SK-N-SH (cell line): ENCODE measurements around the gene MID1IP1. TPM values are rescaled to one million over a fixed set of nuclear protein-coding genes. Genes with fewer than 3 reads are reported as not detected.

Experiments
- CTCF ChIA-PET: fragments of 300-600, 350-600 bp; formaldehyde crosslinking; extraction: SDS; loops from one replicate; lab custom pipeline; 2021; lab: Yijun Ruan, JAX
- POLR2A ChIA-PET: fragments of 350-600 bp; sonication (Branson Sonifier 250); formaldehyde crosslinking; extraction: SDS; loops from one replicate; lab custom pipeline; 2020; ENCODE audit warnings: antibody characterized with exemption, inconsistent platforms; lab: Yijun Ruan, JAX
- DNase-seq: peaks from one replicate; pipeline ENCODE4 v3.0.0; 2012
- H2AFZ ChIP-seq: fragments of 200-600 bp; sonication (generic); 2 replicates; pipeline ENCODE4 v1.8.1; 2016; ENCODE audit warnings: antibody characterized with exemption, mild to moderate bottlenecking, low read depth
- H3F3A ChIP-seq: fragments of 200-600 bp; sonication (generic); replicated peaks from 2 replicates; pipeline ENCODE3; 2016; ENCODE audit warnings: antibody characterized with exemption, mild to moderate bottlenecking; ENCODE audit not compliant: insufficient read depth
- H3K27ac ChIP-seq, 2 experiments: fragments of 200-500 bp in 1 of 2; fragments of 200-600 bp in 1 of 2; sonication (Bioruptor generic) in 1 of 2; sonication (generic), shearing (Covaris generic) in 1 of 2; 2 replicates each; pipeline versions ENCODE4 v1.5.1 to v1.6.1; 2014 to 2016; ENCODE audit warnings: low read depth in 2 of 2, inconsistent platforms in 1 of 2, low read length in 1 of 2, mild to moderate bottlenecking in 1 of 2, mixed read lengths in 1 of 2
- H3K27me3 ChIP-seq: fragments of 200-600 bp; sonication (generic), shearing (Covaris generic); 2 replicates; pipeline ENCODE4 v1.6.1; 2016; ENCODE audit warnings: mixed run types; ENCODE audit not compliant: insufficient read depth
- H3K36me3 ChIP-seq, 2 experiments: fragments of 200-500 bp in 1 of 2; fragments of 200-600 bp in 1 of 2; sonication (Bioruptor generic) in 1 of 2; sonication (generic) in 1 of 2; replicated peaks in 1 of 2; 2 replicates each; pipeline versions ENCODE3 to v1.5.1; 2014 to 2016; ENCODE audit warnings: low read length in 1 of 2, mild to moderate bottlenecking in 1 of 2; ENCODE audit not compliant: insufficient read depth in 2 of 2, control insufficient read depth in 1 of 2
- H3K4me1 ChIP-seq, 2 experiments: fragments of 200-500 bp in 1 of 2; fragments of 200-600 bp in 1 of 2; sonication (Bioruptor generic) in 1 of 2; sonication (generic), shearing (Covaris generic) in 1 of 2; 2 replicates each; pipeline versions ENCODE4 v1.5.1 to v1.6.1; 2014 to 2016; ENCODE audit warnings: low read depth in 1 of 2, low read length in 1 of 2, mixed run types in 1 of 2; ENCODE audit not compliant: insufficient read depth in 2 of 2, control insufficient read depth in 1 of 2
- H3K4me2 ChIP-seq: fragments of 200-600 bp; sonication (generic), shearing (Covaris generic); 2 replicates; pipeline ENCODE4 v1.6.1; 2017; ENCODE audit warnings: mixed run types
- H3K4me3 ChIP-seq, 2 experiments: fragments of 200-500 bp in 1 of 2; fragments of 200-600 bp in 1 of 2; sonication (Bioruptor generic) in 1 of 2; sonication (generic), shearing (Covaris generic) in 1 of 2; 2 replicates each; pipeline versions ENCODE4 v1.5.1 to v1.8.1; 2014 to 2016; ENCODE audit warnings: low read depth in 2 of 2, inconsistent platforms in 1 of 2, low read length in 1 of 2, mild to moderate bottlenecking in 1 of 2, mixed read lengths in 1 of 2, moderate library complexity in 1 of 2
- H3K79me2 ChIP-seq: fragments of 200-600 bp; sonication (generic); 2 replicates; pipeline ENCODE4 v1.8.1; 2017; ENCODE audit warnings: mild to moderate bottlenecking; ENCODE audit not compliant: insufficient read depth
- H3K9ac ChIP-seq: fragments of 200-600 bp; sonication (generic); 2 replicates; pipeline ENCODE4 v1.6.1; 2017; ENCODE audit warnings: mixed run types
- H3K9me2 ChIP-seq: fragments of 200-600 bp; sonication (generic); 2 replicates; pipeline ENCODE4 v1.6.1; 2017; ENCODE audit warnings: mixed run types
- H3K9me3 ChIP-seq: fragments of 200-600 bp; sonication (generic); 2 replicates; pipeline ENCODE4 v1.6.1; 2017; ENCODE audit warnings: mixed run types, mild to moderate bottlenecking, moderate library complexity
- H4K20me1 ChIP-seq: fragments of 200-600 bp; sonication (generic); 2 replicates; pipeline ENCODE4 v1.6.1; 2017; ENCODE audit warnings: mild to moderate bottlenecking, mixed run types; ENCODE audit not compliant: insufficient read depth
- CHD2 ChIP-seq: fragments of 150-350 bp; IDR thresholded peaks from 2 replicates; pipeline ENCODE4 v1.6.1; 2018; ENCODE audit warnings: low read length; ENCODE audit not compliant: partially characterized antibody
- EZH2phosphoT487 ChIP-seq: fragments of 200-600 bp; sonication (generic); IDR thresholded peaks from 2 replicates; pipeline ENCODE4 v1.6.1; 2017; ENCODE audit warnings: low read depth, mixed run types, mild to moderate bottlenecking, antibody characterized with exemption, moderate library complexity, borderline replicate concordance
- FOXM1 ChIP-seq: IDR thresholded peaks from 2 replicates; pipeline ENCODE4 v1.4.0; 2012; ENCODE audit warnings: low read depth, mild to moderate bottlenecking
- GATA2 ChIP-seq: sonication (generic); formaldehyde crosslinking; IDR thresholded peaks from 2 replicates; pipeline ENCODE4 v1.5.0; 2020; ENCODE audit warnings: mild to moderate bottlenecking, missing genetic modification reagents
- RXRA ChIP-seq: IDR thresholded peaks from 2 replicates; pipeline ENCODE4 v1.4.0; 2012; ENCODE audit warnings: low read depth, mild to moderate bottlenecking, borderline replicate concordance
- WGBS: methylation state at CpG from one replicate; pipeline ENCODE4 v1.1.6; 2017; ENCODE audit warnings: low lambda C conversion rate; 5-methylcytosine and 5-hydroxymethylcytosine counted together
- polyA plus RNA-seq, 3 experiments: library from polyadenylated mRNA; depleted of rRNA; stranded (reverse); fragments of >200 nt; gene quantifications; 2 replicates each; pipeline ENCODE4 v1.2.3, GENCODE V29; 2012
- TF ChIP-seq, protein P1 (sequence below): fragments of 200-600 bp; sonication (generic); IDR thresholded peaks from 2 replicates; pipeline ENCODE4 v1.6.1; 2017; ENCODE audit warnings: antibody characterized with exemption, mild to moderate bottlenecking, moderate library complexity
- TF ChIP-seq, protein P2 (sequence below): IDR thresholded peaks from 2 replicates; pipeline ENCODE4 v1.4.0; 2012; ENCODE audit warnings: low read depth
- TF ChIP-seq, protein P3 (sequence below): fragments of 150-350 bp; IDR thresholded peaks from 2 replicates; pipeline ENCODE4 v1.6.1; 2017; ENCODE audit warnings: antibody characterized with exemption, low read length, low read depth, borderline replicate concordance

MID1IP1 gene
- polyA plus RNA-seq, 1 of the 3 experiments (the other 2 are of a cell fraction): 35.4 TPM

DNA sequence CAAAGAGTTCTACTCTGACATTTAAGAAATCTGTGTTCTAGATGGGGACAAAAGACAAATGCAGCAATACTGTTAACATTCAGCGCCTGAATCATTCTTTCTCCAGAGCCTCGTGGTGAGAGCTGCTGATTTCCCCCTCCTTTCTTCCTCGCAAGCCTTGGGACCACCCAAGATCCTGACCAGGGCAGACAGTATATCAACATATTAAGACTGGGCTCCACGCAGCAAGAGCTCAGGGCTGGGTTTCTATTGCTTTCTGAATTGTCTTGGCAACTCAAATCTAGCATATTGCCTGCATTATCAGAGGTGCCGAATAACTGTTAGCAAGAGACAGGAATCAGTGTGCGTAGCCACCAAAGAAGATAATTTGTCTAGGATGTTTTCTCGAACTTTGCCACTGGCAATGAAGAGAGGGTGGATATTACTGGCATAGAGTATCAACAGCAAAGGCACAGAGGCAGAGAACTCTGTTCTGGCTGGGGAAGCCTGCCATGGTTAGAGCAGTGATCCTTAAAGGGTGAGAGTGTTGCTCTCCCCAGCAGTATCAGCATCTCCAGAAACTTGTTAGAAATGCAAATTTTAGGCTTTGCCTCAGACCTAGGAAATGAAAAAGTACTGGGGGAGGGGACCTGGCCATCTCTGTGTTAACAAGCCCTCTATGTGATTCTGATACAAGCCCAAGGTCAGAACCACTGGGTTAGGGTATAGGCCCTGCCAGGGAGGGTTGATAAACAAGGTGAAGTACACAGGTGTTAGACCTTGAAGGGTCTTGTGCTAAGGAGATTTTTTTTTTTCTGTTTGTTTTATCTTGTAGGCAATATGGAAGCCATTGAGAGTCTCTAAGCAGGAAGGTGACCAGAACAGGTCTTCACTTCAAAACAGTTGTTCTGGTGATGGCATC is 46.2 kb upstream of the MID1IP1 start:
- TF ChIP-seq FOXM1 (no peak), GATA2 (CRISPR knock-in tag) (peak; percentile 0; the same call in 1 of the 2 replicates)
- TF ChIP-seq, all 33 proteins: peak for 1
- no peaks in the 10 kb centered on the region for H4K20me1 ChIP-seq
- H3F3A ChIP-seq: no peaks in the 10 kb centered on the region
- no peaks in the 10 kb centered on the region for H3K9me3 ChIP-seq
- H2AFZ ChIP-seq: no peak overlapping the region
- no peaks in the 10 kb centered on the region for H3K79me2 ChIP-seq
- 36% methylated on average over 7 of the region's 7 CpGs for WGBS
- ChIA-PET POLR2A (no interaction called here), CTCF (interaction anchor here (0.6 to 1.9 kb wide), 7 partner anchors 27 to 500 kb away, joined by 3 to 13 read pairs (median 4); no protein-coding TSS in a partner anchor)
- H3K9me2 ChIP-seq: no peaks in the 10 kb centered on the region
- DNase-seq: no peak
- peak overlapping the region in 1 of 2 experiments; percentile 39; a peak in 2 of 4 replicates for H3K27ac ChIP-seq
- H3K4me1 ChIP-seq: peaks cover 0 to 6% of the 10 kb centered on the region in 2 experiments; a peak in 2 of 4 replicates
- H3K4me3 ChIP-seq: no peak overlapping the region
- H3K9ac ChIP-seq: no peak overlapping the region
- no peaks in the 10 kb centered on the region for H3K36me3 ChIP-seq
- peaks cover 17% of the 10 kb centered on the region for H3K27me3 ChIP-seq
- H3K4me2 ChIP-seq: no peak overlapping the region

DNA sequence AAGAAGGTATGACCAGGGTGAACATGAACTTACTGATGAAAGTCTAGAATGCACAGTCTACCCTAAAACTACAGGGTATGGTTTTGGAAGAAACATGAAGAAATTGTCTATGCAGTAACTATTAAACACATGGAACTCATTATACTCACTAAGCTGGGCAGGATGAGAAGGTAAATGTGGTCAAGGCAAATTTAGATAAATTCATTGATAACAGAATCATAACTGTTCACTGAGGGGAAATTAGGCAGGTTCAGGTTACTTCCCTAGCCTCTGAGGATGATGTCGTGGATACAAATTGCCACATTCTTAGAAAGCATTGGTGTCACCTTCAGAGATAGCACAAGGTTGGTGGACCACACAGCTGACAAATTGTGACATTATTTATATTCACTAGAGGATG is 40.4 kb upstream of the MID1IP1 start:
- Histone ChIP-seq H3K36me3 (no peaks in the 10 kb centered on the region), H3K27ac (no peak overlapping the region), H3K9me2 (no peaks in the 10 kb centered on the region), H2AFZ (no peak overlapping the region), H3F3A (no peaks in the 10 kb centered on the region), H3K4me3 (no peak overlapping the region), H3K79me2 (no peaks in the 10 kb centered on the region), H3K9me3 (no peaks in the 10 kb centered on the region), H3K27me3 (peaks cover 10% of the 10 kb centered on the region), H4K20me1 (no peaks in the 10 kb centered on the region), H3K4me1 (no peaks in the 10 kb centered on the region; a peak in 2 of 4 replicates), H3K9ac (no peak overlapping the region), H3K4me2 (no peak overlapping the region)
- ChIA-PET POLR2A (no interaction called here), CTCF (interaction anchor here (0.9 to 1.3 kb wide), 2 partner anchors 42 to 308 kb away, joined by 3 read pairs; no protein-coding TSS in a partner anchor)
- TF ChIP-seq, protein P1, sequence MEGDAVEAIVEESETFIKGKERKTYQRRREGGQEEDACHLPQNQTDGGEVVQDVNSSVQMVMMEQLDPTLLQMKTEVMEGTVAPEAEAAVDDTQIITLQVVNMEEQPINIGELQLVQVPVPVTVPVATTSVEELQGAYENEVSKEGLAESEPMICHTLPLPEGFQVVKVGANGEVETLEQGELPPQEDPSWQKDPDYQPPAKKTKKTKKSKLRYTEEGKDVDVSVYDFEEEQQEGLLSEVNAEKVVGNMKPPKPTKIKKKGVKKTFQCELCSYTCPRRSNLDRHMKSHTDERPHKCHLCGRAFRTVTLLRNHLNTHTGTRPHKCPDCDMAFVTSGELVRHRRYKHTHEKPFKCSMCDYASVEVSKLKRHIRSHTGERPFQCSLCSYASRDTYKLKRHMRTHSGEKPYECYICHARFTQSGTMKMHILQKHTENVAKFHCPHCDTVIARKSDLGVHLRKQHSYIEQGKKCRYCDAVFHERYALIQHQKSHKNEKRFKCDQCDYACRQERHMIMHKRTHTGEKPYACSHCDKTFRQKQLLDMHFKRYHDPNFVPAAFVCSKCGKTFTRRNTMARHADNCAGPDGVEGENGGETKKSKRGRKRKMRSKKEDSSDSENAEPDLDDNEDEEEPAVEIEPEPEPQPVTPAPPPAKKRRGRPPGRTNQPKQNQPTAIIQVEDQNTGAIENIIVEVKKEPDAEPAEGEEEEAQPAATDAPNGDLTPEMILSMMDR: no peak
- TF ChIP-seq, protein P2, sequence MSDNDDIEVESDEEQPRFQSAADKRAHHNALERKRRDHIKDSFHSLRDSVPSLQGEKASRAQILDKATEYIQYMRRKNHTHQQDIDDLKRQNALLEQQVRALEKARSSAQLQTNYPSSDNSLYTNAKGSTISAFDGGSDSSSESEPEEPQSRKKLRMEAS: no peak
- no peak for TF ChIP-seq EZH2phosphoT487
- TF ChIP-seq RXRA: no peak
- TF ChIP-seq, protein P3, sequence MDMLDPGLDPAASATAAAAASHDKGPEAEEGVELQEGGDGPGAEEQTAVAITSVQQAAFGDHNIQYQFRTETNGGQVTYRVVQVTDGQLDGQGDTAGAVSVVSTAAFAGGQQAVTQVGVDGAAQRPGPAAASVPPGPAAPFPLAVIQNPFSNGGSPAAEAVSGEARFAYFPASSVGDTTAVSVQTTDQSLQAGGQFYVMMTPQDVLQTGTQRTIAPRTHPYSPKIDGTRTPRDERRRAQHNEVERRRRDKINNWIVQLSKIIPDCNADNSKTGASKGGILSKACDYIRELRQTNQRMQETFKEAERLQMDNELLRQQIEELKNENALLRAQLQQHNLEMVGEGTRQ: no peak
- peak; percentile 60; the same call in 1 of the 2 replicates for TF ChIP-seq GATA2 (CRISPR knock-in tag)
- no peak for TF ChIP-seq CHD2
- DNase-seq: no peak
- WGBS: 7% methylated on average over 1 of the region's 1 CpG
